HepG2 (cell line): Measurements from ENCODE around the gene CCDC178.

Experiments
- ARNTL ChIP-seq: sonication (generic); formaldehyde crosslinking; IDR thresholded peaks from 2 replicates; pipeline ENCODE4 v1.4.0; 2020; ENCODE audit warnings: mild to moderate bottlenecking, missing genetic modification reagents
- ATF1 ChIP-seq: IDR thresholded peaks from 2 replicates; pipeline ENCODE4 v1.6.1; 2016; ENCODE audit warnings: mild to moderate bottlenecking, control low read depth
- ATF6 ChIP-seq: sonication (generic); formaldehyde crosslinking; conservative IDR thresholded peaks from 2 replicates; pipeline ENCODE4 v1.4.0; 2020; ENCODE audit warnings: missing genetic modification reagents
- GABPA ChIP-seq, 2 experiments: IDR thresholded peaks; 2 replicates each; pipeline ENCODE4 v1.6.1; 2011 to 2016; ENCODE audit warnings: low read depth in 2 of 2, low read length in 1 of 2, missing biosample characterization in 1 of 2, missing genetic modification characterization in 1 of 2
- MAX ChIP-seq: IDR thresholded peaks from 2 replicates; pipeline ENCODE4 v1.6.1; 2012; ENCODE audit warnings: inconsistent platforms
- NBN ChIP-seq: fragments of 450-650 bp; conservative IDR thresholded peaks from 2 replicates; pipeline ENCODE4 v1.6.1; 2017
- POLR2AphosphoS5 ChIP-seq: IDR thresholded peaks from 2 replicates; pipeline ENCODE4 v1.6.1; 2012; ENCODE audit warnings: low read depth, low read length
- RAD51 ChIP-seq: fragments of 450-650 bp; IDR thresholded peaks from 2 replicates; pipeline ENCODE4 v1.6.1; 2016; ENCODE audit warnings: borderline replicate concordance
- SP1 ChIP-seq, 2 experiments: fragments of 450-650 bp in 1 of 2; sonication (generic) in 1 of 2; formaldehyde crosslinking in 1 of 2; IDR thresholded peaks; 2 replicates each; pipeline versions ENCODE4 v1.4.0 to v1.6.1; 2016 to 2020; ENCODE audit warnings: missing genetic modification reagents in 1 of 2
- ZNF331 ChIP-seq: sonication (generic); formaldehyde crosslinking; IDR thresholded peaks from 2 replicates; pipeline ENCODE4 v1.4.0; 2020; ENCODE audit warnings: missing genetic modification reagents
- ZNF709 ChIP-seq: sonication (generic); formaldehyde crosslinking; IDR thresholded peaks from 2 replicates; pipeline ENCODE4 v1.5.0; 2020; ENCODE audit warnings: mild to moderate bottlenecking, missing genetic modification reagents
- TF ChIP-seq, protein P1 (sequence below): sonication (generic); formaldehyde crosslinking; IDR thresholded peaks from 2 replicates; pipeline ENCODE4 v1.5.0; 2020; ENCODE audit warnings: mild to moderate bottlenecking, missing genetic modification reagents, moderate library complexity
- TF ChIP-seq, protein P2 (sequence below): sonication (generic); formaldehyde crosslinking; conservative IDR thresholded peaks from 2 replicates; pipeline ENCODE4 v1.5.0; 2020; ENCODE audit warnings: missing genetic modification reagents
- TF ChIP-seq, protein P3 (sequence below): sonication (generic); formaldehyde crosslinking; IDR thresholded peaks from 2 replicates; pipeline ENCODE4 v1.4.0; 2020; ENCODE audit warnings: missing genetic modification reagents

DNA sequence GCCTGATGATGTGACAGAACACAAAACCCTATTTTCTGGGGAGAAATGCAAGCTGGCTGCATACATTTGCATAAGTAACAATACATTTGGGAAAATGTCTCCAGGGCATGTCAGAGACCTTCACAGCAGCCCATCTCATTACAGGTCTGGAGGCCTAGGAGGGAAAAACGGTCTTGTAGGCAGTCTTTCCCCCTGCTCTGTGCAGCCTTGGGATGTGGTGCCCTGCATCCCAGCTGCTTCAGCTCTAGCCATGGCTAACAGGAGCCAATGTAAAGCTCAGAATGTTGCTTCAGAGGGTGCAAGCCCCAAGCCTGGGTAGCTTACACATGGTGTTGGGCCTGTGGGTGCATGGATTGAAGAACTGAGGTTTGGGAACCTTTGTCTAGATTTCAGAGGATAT lies 133.0 kb downstream of the CCDC178 start:
- TF ChIP-seq, protein P1, sequence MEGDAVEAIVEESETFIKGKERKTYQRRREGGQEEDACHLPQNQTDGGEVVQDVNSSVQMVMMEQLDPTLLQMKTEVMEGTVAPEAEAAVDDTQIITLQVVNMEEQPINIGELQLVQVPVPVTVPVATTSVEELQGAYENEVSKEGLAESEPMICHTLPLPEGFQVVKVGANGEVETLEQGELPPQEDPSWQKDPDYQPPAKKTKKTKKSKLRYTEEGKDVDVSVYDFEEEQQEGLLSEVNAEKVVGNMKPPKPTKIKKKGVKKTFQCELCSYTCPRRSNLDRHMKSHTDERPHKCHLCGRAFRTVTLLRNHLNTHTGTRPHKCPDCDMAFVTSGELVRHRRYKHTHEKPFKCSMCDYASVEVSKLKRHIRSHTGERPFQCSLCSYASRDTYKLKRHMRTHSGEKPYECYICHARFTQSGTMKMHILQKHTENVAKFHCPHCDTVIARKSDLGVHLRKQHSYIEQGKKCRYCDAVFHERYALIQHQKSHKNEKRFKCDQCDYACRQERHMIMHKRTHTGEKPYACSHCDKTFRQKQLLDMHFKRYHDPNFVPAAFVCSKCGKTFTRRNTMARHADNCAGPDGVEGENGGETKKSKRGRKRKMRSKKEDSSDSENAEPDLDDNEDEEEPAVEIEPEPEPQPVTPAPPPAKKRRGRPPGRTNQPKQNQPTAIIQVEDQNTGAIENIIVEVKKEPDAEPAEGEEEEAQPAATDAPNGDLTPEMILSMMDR (CRISPR knock-in tag) = no peak
- TF ChIP-seq ARNTL (CRISPR knock-in tag) (no peak), ZNF331 (CRISPR knock-in tag) (no peak), NBN (no peak), GABPA (IDR thresholded peaks at IDR 0.05; ENCODE audit: low read depth, low read length) (no peak), GABPA (CRISPR knock-in tag; IDR thresholded peaks at IDR 0.05; ENCODE audit: low read depth) (no peak), POLR2AphosphoS5 (no peak), ZNF709 (CRISPR knock-in tag) (no peak), SP1 (IDR thresholded peaks at IDR 0.05) (no peak), SP1 (CRISPR knock-in tag; IDR thresholded peaks at IDR 0.05) (no peak), ATF6 (CRISPR knock-in tag) (no peak), ATF1 (no peak), MAX (no peak), RAD51 (no peak)
- TF ChIP-seq, protein P2, sequence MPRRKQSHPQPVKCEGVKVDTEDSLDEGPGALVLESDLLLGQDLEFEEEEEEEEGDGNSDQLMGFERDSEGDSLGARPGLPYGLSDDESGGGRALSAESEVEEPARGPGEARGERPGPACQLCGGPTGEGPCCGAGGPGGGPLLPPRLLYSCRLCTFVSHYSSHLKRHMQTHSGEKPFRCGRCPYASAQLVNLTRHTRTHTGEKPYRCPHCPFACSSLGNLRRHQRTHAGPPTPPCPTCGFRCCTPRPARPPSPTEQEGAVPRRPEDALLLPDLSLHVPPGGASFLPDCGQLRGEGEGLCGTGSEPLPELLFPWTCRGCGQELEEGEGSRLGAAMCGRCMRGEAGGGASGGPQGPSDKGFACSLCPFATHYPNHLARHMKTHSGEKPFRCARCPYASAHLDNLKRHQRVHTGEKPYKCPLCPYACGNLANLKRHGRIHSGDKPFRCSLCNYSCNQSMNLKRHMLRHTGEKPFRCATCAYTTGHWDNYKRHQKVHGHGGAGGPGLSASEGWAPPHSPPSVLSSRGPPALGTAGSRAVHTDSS (CRISPR knock-in tag) = no peak
- TF ChIP-seq, protein P3, sequence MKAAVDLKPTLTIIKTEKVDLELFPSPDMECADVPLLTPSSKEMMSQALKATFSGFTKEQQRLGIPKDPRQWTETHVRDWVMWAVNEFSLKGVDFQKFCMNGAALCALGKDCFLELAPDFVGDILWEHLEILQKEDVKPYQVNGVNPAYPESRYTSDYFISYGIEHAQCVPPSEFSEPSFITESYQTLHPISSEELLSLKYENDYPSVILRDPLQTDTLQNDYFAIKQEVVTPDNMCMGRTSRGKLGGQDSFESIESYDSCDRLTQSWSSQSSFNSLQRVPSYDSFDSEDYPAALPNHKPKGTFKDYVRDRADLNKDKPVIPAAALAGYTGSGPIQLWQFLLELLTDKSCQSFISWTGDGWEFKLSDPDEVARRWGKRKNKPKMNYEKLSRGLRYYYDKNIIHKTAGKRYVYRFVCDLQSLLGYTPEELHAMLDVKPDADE (CRISPR knock-in tag) = no peak
